GM06990 (cell line): ENCODE data around the gene GRIN3A.

ENCODE experiments used
- DNase-seq: peaks from one replicate; pipeline ENCODE4 v3.0.0-alpha.2; 2011; ENCODE audit not compliant: insufficient read length; ENCODE audit errors: extremely low read depth
- H3K27me3 ChIP-seq: replicated peaks from 2 replicates; pipeline ENCODE4 v1.6.0; 2011; ENCODE audit warnings: low read length; ENCODE audit not compliant: control insufficient read depth, insufficient read depth
- H3K36me3 ChIP-seq: 2 replicates; pipeline ENCODE4 v1.5.1; 2011; ENCODE audit warnings: low read length; ENCODE audit not compliant: control insufficient read depth, insufficient read depth
- H3K4me3 ChIP-seq: replicated peaks from 2 replicates; pipeline ENCODE4 v1.5.1; 2011; ENCODE audit warnings: low read depth, mild to moderate bottlenecking, control low read depth, low read length
- TF ChIP-seq, protein P1 (sequence below): IDR thresholded peaks from 2 replicates; pipeline ENCODE4 v1.5.1; 2011; ENCODE audit warnings: low read length, control low read depth, mild to moderate bottlenecking, inconsistent platforms; ENCODE audit not compliant: insufficient read depth, poor library complexity, severe bottlenecking

Gene GRIN3A

DNA sequence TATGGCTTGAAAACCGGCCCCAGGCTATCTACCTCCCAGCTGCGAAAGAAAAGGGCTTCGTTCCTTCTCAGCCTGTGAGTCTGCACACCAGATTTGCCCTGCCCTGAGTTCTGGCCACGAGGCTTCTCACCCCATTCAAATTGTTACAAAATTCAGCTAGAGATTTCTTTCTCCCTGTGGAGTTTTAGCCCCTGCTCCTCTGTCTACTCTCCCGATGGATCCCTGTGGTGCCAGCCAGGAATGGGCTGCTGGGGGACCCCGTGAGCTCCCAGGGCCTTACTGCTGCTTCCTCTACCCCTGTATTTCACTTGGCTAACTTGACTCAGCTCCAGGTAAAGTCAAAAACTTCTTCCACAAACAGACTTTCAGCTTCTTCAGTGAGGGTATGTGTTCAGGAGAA lies 214.1 kb downstream of the GRIN3A start:
- TF ChIP-seq, protein P1, sequence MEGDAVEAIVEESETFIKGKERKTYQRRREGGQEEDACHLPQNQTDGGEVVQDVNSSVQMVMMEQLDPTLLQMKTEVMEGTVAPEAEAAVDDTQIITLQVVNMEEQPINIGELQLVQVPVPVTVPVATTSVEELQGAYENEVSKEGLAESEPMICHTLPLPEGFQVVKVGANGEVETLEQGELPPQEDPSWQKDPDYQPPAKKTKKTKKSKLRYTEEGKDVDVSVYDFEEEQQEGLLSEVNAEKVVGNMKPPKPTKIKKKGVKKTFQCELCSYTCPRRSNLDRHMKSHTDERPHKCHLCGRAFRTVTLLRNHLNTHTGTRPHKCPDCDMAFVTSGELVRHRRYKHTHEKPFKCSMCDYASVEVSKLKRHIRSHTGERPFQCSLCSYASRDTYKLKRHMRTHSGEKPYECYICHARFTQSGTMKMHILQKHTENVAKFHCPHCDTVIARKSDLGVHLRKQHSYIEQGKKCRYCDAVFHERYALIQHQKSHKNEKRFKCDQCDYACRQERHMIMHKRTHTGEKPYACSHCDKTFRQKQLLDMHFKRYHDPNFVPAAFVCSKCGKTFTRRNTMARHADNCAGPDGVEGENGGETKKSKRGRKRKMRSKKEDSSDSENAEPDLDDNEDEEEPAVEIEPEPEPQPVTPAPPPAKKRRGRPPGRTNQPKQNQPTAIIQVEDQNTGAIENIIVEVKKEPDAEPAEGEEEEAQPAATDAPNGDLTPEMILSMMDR, result no peak
- Histone ChIP-seq H3K4me3 (no peak overlapping the region), H3K36me3 (no peaks in the 10 kb centered on the region), H3K27me3 (no peaks in the 10 kb centered on the region)
- DNase-seq, result no peak
